Measurements from ENCODE around the gene RHBDD1. TPM values are rescaled to one million over a fixed set of nuclear protein-coding genes. Genes with fewer than 3 reads are reported as not detected.

Gene RHBDD1
- total and polyA plus RNA-seq, 7 donors = 1.8 to 28.0 (median 17.5) TPM

DNA sequence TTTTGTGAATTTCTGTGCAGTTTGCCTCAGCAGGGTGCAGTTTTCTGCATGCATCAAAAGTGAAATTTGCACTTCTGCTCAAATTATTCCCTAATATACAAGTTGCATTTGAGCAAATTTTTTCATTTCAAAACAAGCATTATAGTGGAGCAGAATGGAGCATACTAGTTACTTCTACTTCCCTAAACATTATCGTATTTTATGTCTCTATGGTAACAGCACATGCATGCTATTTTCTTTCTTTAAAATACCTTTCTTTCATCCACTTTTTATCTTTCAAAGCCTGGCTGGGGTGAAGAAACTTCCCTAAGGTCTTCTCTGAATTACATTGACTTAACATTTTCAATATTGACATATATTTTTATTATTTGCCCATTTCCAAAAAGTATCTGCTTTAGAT is 11.2 kb downstream of the RHBDD1 start:
- H3K27me3 ChIP-seq = no peaks in the 10 kb centered on the region
- H3K27ac ChIP-seq = no peak overlapping the region
- intact Hi-C loops (cut with DNase I) = no loop called here
- TF ChIP-seq, protein P1, sequence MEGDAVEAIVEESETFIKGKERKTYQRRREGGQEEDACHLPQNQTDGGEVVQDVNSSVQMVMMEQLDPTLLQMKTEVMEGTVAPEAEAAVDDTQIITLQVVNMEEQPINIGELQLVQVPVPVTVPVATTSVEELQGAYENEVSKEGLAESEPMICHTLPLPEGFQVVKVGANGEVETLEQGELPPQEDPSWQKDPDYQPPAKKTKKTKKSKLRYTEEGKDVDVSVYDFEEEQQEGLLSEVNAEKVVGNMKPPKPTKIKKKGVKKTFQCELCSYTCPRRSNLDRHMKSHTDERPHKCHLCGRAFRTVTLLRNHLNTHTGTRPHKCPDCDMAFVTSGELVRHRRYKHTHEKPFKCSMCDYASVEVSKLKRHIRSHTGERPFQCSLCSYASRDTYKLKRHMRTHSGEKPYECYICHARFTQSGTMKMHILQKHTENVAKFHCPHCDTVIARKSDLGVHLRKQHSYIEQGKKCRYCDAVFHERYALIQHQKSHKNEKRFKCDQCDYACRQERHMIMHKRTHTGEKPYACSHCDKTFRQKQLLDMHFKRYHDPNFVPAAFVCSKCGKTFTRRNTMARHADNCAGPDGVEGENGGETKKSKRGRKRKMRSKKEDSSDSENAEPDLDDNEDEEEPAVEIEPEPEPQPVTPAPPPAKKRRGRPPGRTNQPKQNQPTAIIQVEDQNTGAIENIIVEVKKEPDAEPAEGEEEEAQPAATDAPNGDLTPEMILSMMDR (IDR thresholded peaks at IDR 0.05) = no peak
- TF ChIP-seq EP300 (IDR thresholded peaks at IDR 0.05) (no peak), POLR2A (IDR thresholded peaks at IDR 0.05) (no peak), POLR2AphosphoS5 (IDR thresholded peaks at IDR 0.05) (no peak)
- H3K4me1 ChIP-seq = peaks cover 0 to 17% (median 4%) of the 10 kb centered on the region in 4 donors
- no peak overlapping the region for H3K4me3 ChIP-seq
- WGBS, 2 donors = 67 to 80% methylated on average over 1 of the region's 1 CpG
- H3K36me3 ChIP-seq = no peaks in the 10 kb centered on the region
- H3K9me3 ChIP-seq = no peaks in the 10 kb centered on the region
- DNase-seq = no peak

DNA sequence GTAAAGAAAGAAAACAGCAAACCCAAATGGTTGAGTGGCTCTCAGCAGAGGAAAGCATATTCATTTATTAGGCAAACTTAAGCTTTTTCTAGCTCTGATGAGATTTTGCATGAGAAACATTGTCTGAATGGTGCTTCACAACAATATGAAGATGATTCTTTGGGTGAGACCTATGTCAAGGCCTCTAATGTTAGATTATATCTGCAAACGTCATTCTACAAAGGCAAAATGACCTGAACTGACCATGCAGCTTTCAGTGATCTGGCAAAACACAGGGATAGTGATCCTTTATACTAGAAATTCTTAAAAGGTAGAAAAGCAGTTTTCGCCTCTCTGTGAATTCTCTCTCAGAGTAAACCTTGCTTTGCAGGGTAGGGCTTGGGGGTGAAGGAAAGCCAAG is 11.7 kb downstream of the RHBDD1 start:
- intact Hi-C loops (cut with DNase I) = no loop called here
- H3K4me3 ChIP-seq = no peak overlapping the region
- WGBS, 2 donors = 91 to 93% methylated on average over 2 of the region's 2 CpGs
- no peaks in the 10 kb centered on the region for H3K36me3 ChIP-seq
- H3K4me1 ChIP-seq = peaks cover 0 to 17% (median 4%) of the 10 kb centered on the region in 4 donors
- no peak overlapping the region for H3K27ac ChIP-seq
- TF ChIP-seq POLR2A (IDR thresholded peaks at IDR 0.05) = no peak
- no peak for TF ChIP-seq EP300 (IDR thresholded peaks at IDR 0.05)
- no peak for TF ChIP-seq POLR2AphosphoS5 (IDR thresholded peaks at IDR 0.05)
- TF ChIP-seq, protein P1 (IDR thresholded peaks at IDR 0.05) = no peak
- no peak for DNase-seq
- H3K9me3 ChIP-seq = no peaks in the 10 kb centered on the region
- no peaks in the 10 kb centered on the region for H3K27me3 ChIP-seq

DNA sequence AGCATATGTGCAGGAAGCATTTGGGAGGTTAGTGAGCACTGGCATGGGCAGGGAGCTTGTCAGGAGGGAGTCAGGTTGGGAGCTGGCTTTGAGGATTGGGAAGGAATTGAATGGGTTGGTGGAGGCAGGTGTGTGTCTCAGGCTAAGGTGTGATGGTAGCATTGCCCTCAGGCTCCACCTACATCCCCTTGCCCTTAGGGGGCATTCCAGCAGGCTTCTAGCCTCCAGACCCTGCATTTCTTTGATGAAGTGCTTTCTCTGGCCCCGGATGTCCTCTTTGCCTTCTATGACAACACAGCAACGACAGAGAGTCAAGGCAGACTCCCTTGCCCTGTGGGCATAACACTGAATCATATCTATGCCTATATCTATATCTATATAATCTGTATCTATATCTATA is 13.5 kb downstream of the RHBDD1 start:
- Histone ChIP-seq H3K27me3 (no peaks in the 10 kb centered on the region), H3K36me3 (no peaks in the 10 kb centered on the region), H3K4me3 (no peak overlapping the region), H3K4me1 (peaks cover 0 to 17% (median 4%) of the 10 kb centered on the region in 4 donors), H3K9me3 (no peaks in the 10 kb centered on the region), H3K27ac (no peak overlapping the region)
- intact Hi-C loops (cut with DNase I) = no loop called here
- no peak for TF ChIP-seq EP300 (IDR thresholded peaks at IDR 0.05)
- no peak for TF ChIP-seq POLR2AphosphoS5 (IDR thresholded peaks at IDR 0.05)
- no peak for TF ChIP-seq POLR2A (IDR thresholded peaks at IDR 0.05)
- TF ChIP-seq, protein P1 (IDR thresholded peaks at IDR 0.05) = no peak
- WGBS, 2 donors = 95 to 96% methylated on average over 2 of the region's 2 CpGs
- no peak for DNase-seq

DNA sequence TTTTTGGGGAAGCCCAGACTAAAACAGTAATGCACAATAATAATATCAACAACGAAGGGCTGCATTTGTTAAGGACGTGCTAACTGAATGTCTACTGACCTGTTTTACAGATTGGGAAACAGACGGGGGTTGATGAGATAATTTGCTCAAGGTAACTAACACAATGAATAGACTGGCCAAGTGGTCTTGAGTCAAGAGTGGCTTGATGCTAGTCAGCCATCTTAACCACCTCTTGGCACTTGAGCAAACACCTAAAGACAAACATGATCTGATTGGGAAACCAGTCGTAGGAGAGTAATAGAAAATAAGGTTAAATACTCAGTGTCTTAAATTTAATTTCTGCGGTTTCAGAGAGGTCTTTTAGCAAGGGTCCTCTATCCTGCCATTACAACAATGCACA is 14.2 kb downstream of the RHBDD1 start:
- H3K36me3 ChIP-seq = no peaks in the 10 kb centered on the region
- no peak overlapping the region for H3K4me3 ChIP-seq
- 95 to 96% methylated on average over 5 of the region's 5 CpGs for WGBS, 2 donors
- intact Hi-C loops (cut with DNase I) = no loop called here
- H3K27me3 ChIP-seq = no peaks in the 10 kb centered on the region
- H3K9me3 ChIP-seq = no peaks in the 10 kb centered on the region
- TF ChIP-seq POLR2A (IDR thresholded peaks at IDR 0.05) (no peak), POLR2AphosphoS5 (IDR thresholded peaks at IDR 0.05) (no peak), EP300 (IDR thresholded peaks at IDR 0.05) (no peak)
- TF ChIP-seq, protein P1 (IDR thresholded peaks at IDR 0.05) = no peak
- no peak for DNase-seq
- H3K4me1 ChIP-seq = peaks cover 0 to 17% (median 4%) of the 10 kb centered on the region in 4 donors
- no peak overlapping the region for H3K27ac ChIP-seq

DNA sequence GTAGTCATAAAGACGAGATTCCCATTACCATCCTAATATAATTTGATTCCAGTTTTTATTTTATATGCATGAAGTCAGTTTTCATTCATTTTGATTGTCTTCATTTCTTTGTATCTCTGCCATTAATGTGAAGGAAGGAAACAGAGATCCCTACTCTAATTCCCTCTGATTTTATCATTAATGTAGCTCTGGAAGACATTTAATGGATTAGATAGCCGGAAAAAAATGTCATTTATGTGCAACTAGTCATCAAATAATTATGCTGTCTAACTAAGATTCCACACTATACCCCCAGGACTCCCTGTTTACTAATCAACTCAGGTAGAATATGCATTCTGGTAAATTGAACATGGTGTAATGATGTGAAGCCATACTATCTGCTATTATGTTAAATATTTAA is 19.9 kb downstream of the RHBDD1 start:
- intact Hi-C loops (cut with DNase I) = no loop called here
- no peak overlapping the region for H3K4me3 ChIP-seq
- no peak for DNase-seq
- no peaks in the 10 kb centered on the region for H3K4me1 ChIP-seq
- no peaks in the 10 kb centered on the region for H3K27me3 ChIP-seq
- WGBS, 2 donors = 92 to 95% methylated on average over 2 of the region's 2 CpGs
- no peaks in the 10 kb centered on the region for H3K9me3 ChIP-seq
- no peak overlapping the region for H3K27ac ChIP-seq
- TF ChIP-seq, protein P1 (IDR thresholded peaks at IDR 0.05) = no peak
- TF ChIP-seq POLR2AphosphoS5 (IDR thresholded peaks at IDR 0.05) (no peak), EP300 (IDR thresholded peaks at IDR 0.05) (no peak), POLR2A (IDR thresholded peaks at IDR 0.05) (no peak)
- H3K36me3 ChIP-seq = no peaks in the 10 kb centered on the region
